Left forelimb (tissue), 1 donor: ENCODE measurements around the gene PALM.
"Not testable (repeated sequence)": the region's sequence is repeated elsewhere in the genome, so short reads cannot be mapped to it uniquely, and the experiment has no call there.

Experiments used
- DNase-seq: peaks from one replicate; pipeline ENCODE4 v3.0.0-alpha.2; 2018; ENCODE audit warnings: low spot score

Gene PALM

GRCh38 chr19:732148-733069, 23.7 kb downstream of the PALM start:
- no peak for DNase-seq

GRCh38 chr19:734716-735115, 26.0 kb downstream of the PALM start:
- DNase-seq, result no peak

- no peak for DNase-seq
Observed at GRCh38 chr19:736125-736524, 27.4 kb downstream of the PALM start.

- DNase-seq, result no peak
Observed at GRCh38 chr19:737591-738093, 28.9 kb downstream of the PALM start.

- no peak for DNase-seq
Observed at GRCh38 chr19:738509-739128, 29.9 kb downstream of the PALM start.

- DNase-seq, result no peak
Observed at GRCh38 chr19:739998-740715, 31.4 kb downstream of the PALM start.

GRCh38 chr19:740816-741505, 32.2 kb downstream of the PALM start:
- not testable (repeated sequence) for DNase-seq

- DNase-seq, result no peak
Observed at GRCh38 chr19:741506-742131, 32.9 kb downstream of the PALM start.

GRCh38 chr19:742540-743075, 33.9 kb downstream of the PALM start:
- DNase-seq, result no peak

- peak; percentile 79 for DNase-seq
Observed at GRCh38 chr19:743168-743687, 34.5 kb downstream of the PALM start.

- DNase-seq, result not testable (repeated sequence)
Observed at GRCh38 chr19:745138-745537, 36.4 kb downstream of the PALM start.

- DNase-seq, result no peak
Observed at GRCh38 chr19:746208-746819, 37.6 kb downstream of the PALM start.

- DNase-seq, result no peak
Observed at GRCh38 chr19:746956-747355, 38.2 kb downstream of the PALM start.

GRCh38 chr19:747432-748273, 38.9 kb downstream of the PALM start:
- DNase-seq, result no peak

- DNase-seq, result no peak
Observed at GRCh38 chr19:748274-748598, 39.5 kb downstream of the PALM start.

- DNase-seq, result no peak
Observed at GRCh38 chr19:749811-750210, 41.1 kb downstream of the PALM start.

- no peak for DNase-seq
Observed at GRCh38 chr19:750640-751423, 42.1 kb downstream of the PALM start, which contains the start of gene MISP. TSS of gene MISP (plus strand) at chr19:751112. CDS start at chr19:756947, 5,835 bp downstream.

- no peak for DNase-seq
Observed at GRCh38 chr19:751501-752341, 43.0 kb downstream of the PALM start.
